Motor neuron (in vitro differentiated cells): ENCODE measurements around the gene MRPL34. TPM values are rescaled to one million over a fixed set of nuclear protein-coding genes. Genes with fewer than 3 reads are reported as not detected.

Experiments
- ATAC-seq, 8 experiments: fragments of 200-7000 bp; cut with Tn5 transposase; replicated peaks in 6 of 8; 2 replicates each; pipeline ENCODE4 v1.8.0; 2021; ENCODE audit warnings: mild to moderate bottlenecking in 8 of 8, moderate library complexity in 8 of 8
- H3K27ac ChIP-seq, 2 donors: fragments of 250-450 bp; sonication (Bioruptor Pico); 2 replicates each; pipeline ENCODE4 v1.9.0; 2021; ENCODE audit warnings: antibody characterized with exemption in 2 of 2, mild to moderate bottlenecking in 2 of 2, moderate library complexity in 1 of 2
- H3K4me1 ChIP-seq, 2 donors: fragments of 250-450 bp; sonication (Bioruptor Pico); replicated peaks in 1 of 2; 2 replicates each; pipeline ENCODE4 v1.6.1; 2021; ENCODE audit warnings: antibody characterized with exemption in 2 of 2, mild to moderate bottlenecking in 2 of 2, moderate library complexity in 1 of 2
- H3K4me3 ChIP-seq, 5 donors: fragments of 250-450 bp; sonication (Bioruptor Pico); 2 replicates each; pipeline ENCODE4 v1.9.0; 2021; ENCODE audit warnings: antibody characterized with exemption in 5 of 5, mild to moderate bottlenecking in 5 of 5, moderate library complexity in 4 of 5
- WGBS, 10 experiments: fragments of 450-650 bp; shearing (Covaris generic); methylation state at CpG; one replicate each; pipeline ENCODE4 v1.0.0; 2022; 5-methylcytosine and 5-hydroxymethylcytosine counted together
- in situ Hi-C, 9 experiments: fragments of 400-800 bp; cut with MboI; loops; one replicate each; pipeline ENCODE4 v1.15.0; 2021; ENCODE audit warnings: low sequenced_read_pairs in 9 of 9, low pct_unique_long_range_greater_than_20kb in 2 of 9; ENCODE audit not compliant: unreplicated experiment in 9 of 9
- total RNA-seq, 8 experiments: library from RNA; unstranded; fragments of 300-600 nt; gene quantifications; 2 replicates each; pipeline versions ENCODE4 v1.2.3 to v1.2.4, GENCODE V29; 2022

The MRPL34 gene
- total RNA-seq, 8 experiments from 2014 or later: 31.8 to 72.9 (median 50.1) TPM

DNA sequence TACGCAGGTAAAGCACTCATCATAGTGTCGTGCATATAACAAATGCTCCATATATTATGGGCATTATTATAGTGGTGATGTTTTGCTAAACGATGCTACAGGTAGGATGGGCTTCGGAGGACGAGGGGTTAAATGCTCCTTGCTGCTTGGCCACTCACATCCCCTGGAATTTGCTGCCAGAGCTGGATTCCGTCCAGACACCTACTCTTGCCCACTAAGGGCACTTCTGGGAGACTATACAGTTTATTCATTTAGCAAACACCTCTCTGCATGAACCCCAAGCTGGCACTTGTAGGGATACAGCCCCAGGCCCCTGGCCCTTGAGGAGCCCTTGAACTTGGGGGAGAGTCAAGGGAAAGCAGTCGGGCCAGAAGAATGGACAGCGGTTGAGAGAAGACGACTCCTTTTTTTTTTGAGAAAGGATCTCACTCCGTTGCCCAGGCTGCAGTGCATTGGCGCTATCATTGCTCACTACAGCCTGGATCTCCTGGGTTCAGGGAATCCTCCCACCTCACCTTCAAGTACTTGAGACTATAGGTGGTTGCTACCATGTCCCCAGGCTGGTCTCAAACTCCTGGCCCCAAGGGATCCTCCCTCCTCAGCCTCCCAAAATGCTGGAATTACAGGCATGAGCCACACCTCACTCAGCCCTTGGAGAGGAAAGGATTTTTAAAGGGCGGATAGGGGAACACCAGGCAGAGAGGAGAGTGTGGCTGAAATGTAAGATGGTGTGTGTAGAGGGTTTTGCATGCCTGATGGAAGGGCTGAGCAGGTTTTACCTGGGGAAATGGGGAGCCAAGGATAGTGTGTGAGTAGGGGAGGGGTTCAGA is 1.1 kb upstream of the MRPL34 start:
- ATAC-seq: no peak

DNA sequence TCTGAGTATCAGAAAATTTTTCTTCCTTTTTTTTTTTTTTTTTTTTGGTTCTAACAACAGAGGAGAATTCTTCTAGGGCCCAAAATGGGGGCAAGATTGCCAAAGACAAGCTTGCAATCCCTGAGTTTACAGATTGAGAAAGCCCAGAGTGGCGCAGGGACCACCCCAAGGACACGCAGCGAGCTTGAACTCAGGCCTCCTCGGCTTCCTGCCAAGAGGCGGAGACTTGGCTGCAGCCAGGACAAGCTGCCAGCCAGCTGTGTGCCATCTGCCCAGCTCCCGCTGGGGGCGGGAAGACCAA is 506 bp upstream of the MRPL34 start:
- WGBS, 10 experiments: 0 to 70% (median 12%) methylated on average over 1 to 6 of the region's 7 CpGs; no CpG with 5 or more reads in 6 of the 10 experiments
- ATAC-seq: no peak
- H3K4me3 ChIP-seq: peak overlapping the region in 2 of 5 donors; percentile 2
- peaks cover 4 to 5% of the 10 kb centered on the region in 2 donors for H3K4me1 ChIP-seq
- in situ Hi-C loops: no loop called here
- H3K27ac ChIP-seq: peak overlapping the region in 1 of 2 donors; percentile 42

More for the DNA sequence above, 1.1 kb upstream of the MRPL34 start:
- 0 to 100% (median 77%) methylated on average over 1 to 7 of the region's 12 CpGs; no CpG with 5 or more reads in 1 of the 10 experiments for WGBS, 10 experiments
- H3K4me3 ChIP-seq: no peak overlapping the region
- in situ Hi-C loops: no loop called here
- H3K27ac ChIP-seq: no peak overlapping the region
- H3K4me1 ChIP-seq: peaks cover 3% of the 10 kb centered on the region in 2 donors

DNA sequence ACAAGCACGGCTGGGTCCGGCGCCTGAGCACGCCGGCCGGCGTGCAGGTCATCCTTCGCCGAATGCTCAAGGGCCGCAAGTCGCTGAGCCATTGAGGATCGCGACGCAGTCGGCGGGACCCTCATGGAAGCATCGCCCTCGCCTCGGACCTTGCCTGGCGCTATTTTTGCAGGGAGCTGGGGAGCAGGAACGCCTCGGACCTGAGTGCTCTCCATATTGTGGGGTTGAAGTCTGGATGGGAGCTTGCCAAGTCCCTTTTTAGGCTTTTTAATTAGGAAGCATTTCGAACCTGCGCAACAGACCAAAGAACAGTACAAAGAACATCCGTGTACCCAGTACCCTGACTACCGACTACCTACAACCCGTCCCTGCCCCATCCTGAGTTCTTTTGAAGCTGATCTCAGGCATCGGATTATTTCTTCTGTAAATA is 628 bp downstream of the MRPL34 start:
- no peak for ATAC-seq
- in situ Hi-C loops: no loop called here
- peak overlapping the region; percentile 73 to 77 for H3K27ac ChIP-seq
- peak overlapping the region; percentile 55 to 82 (median 74) for H3K4me3 ChIP-seq
- H3K4me1 ChIP-seq: peaks cover 8 to 11% of the 10 kb centered on the region in 2 donors
- 4 to 33% (median 18%) methylated on average over 1 to 9 of the region's 28 CpGs; no CpG with 5 or more reads in 3 of the 10 experiments for WGBS, 10 experiments

DNA sequence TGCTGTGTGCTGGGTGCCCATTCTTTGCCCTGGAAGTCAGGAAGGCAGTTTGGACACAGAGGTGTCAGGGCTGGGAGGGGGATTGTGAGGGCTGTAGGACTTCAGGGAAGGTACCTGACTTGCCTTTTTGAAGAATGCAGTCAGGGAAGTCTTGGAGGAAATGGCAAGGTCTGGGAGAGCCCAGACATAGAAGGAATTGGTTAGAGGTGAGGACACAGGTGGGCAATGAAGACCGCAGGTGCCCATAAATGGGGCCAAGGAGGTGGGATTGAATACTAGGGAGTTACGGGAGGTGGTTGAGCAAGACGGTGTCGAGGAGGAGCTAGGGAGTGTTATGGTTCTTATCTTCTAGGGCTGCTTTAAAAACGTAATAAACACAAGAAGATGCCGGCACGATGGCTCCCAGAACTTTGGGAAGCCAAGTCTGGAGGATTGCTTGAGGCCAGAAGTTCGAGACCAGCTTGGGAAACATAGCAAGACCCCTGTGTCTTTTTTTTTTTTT is 2.3 kb downstream of the MRPL34 start:
- Histone ChIP-seq H3K27ac (no peak overlapping the region), H3K4me3 (no peak overlapping the region), H3K4me1 (peaks cover 8 to 11% of the 10 kb centered on the region in 2 donors)
- ATAC-seq: no peak
- in situ Hi-C loops: no loop called here
- WGBS, 10 experiments: 67 to 95% (median 86%) methylated on average over 1 to 8 of the region's 8 CpGs; no CpG with 5 or more reads in 2 of the 10 experiments

DNA sequence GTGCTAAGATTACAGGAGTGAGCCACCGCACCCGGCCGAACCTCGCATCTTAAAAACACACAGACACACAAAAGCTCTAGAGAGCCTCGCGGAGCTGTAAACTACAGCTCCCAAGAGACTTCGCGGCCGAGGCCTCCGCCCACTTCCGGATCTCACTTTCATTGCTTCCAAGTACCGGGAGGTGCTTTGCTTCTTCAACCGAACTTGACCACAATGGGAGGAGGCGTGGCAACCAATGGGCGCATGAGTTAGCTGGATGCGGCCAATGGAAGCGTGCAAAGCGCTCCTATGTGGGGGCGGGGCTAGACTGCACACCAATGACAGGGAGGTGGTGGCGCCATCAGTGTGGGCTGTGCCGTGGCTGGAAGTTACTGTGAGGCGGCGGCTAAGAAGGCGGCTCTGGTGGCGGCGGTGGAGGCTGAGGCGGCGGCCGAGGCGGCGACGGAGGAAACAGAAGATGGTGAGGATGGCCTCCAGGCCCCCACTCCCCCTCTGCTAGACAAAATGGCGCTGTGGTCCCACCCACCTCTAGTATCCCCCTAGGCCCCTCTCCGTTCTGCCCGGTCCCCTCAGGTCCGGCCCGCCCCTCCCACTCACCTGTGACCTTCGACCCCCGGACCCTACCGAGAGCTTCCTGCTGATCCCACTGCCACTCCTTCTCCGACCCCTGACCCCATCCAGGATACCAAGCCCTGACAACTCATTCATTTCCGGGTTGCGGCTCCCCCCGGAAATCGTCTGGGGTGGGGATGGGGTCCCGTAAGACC is 3.7 kb downstream of the MRPL34 start, which contains the start of gene DDA1:
DDA1 (plus strand) TSS at position 366 of the 767 bp plus-strand sequence; CDS start at position 458, 92 bp downstream.
- Histone ChIP-seq H3K27ac (peak within 1 kb of the TSS; percentile 64 to 82), H3K4me3 (peak within 1 kb of the TSS; percentile 65 to 92 (median 85)), H3K4me1 (peaks cover 5 to 8% of the 10 kb centered on the region in 2 donors)
- in situ Hi-C loops: no loop called here
- ATAC-seq: peak; percentile 73 to 85 (median 81)
- WGBS, 10 experiments: 0 to 10% (median 0%) methylated on average over 5 to 10 of the region's 46 CpGs; no CpG with 5 or more reads in 6 of the 10 experiments

DNA sequence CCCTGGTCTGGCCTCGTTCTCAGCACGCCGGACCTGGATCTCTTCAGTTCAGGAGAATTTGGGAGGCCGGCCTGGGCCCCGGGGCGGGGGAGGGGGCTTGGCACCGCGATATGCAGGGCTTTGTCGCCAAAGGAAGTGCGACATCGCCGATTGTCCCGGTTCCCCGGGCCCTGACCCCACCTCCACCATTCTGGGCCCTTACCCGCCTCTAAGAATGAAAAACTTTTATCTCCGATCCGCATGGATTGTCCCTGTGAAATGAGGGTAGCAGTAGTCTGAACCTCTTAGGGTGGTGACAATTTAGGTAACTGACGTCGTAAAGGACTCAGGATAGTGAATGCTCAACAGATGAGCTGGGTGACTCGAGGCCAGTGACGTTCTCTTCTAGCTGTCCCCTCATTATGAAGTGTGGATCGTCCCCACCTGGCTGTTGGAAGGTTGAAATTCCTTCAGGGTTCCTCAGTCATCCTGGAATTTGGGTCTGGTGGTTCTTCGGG is 4.3 kb downstream of the MRPL34 start:
- Histone ChIP-seq H3K4me1 (peaks cover 5 to 8% of the 10 kb centered on the region in 2 donors), H3K27ac (peak overlapping the region; percentile 64 to 82), H3K4me3 (peak overlapping the region; percentile 65 to 92 (median 85))
- peak in 1 of 8 experiments; percentile 1 for ATAC-seq
- 0 to 19% (median 0%) methylated on average over 2 to 6 of the region's 23 CpGs; no CpG with 5 or more reads in 3 of the 10 experiments for WGBS, 10 experiments
- in situ Hi-C loops: no loop called here

DNA sequence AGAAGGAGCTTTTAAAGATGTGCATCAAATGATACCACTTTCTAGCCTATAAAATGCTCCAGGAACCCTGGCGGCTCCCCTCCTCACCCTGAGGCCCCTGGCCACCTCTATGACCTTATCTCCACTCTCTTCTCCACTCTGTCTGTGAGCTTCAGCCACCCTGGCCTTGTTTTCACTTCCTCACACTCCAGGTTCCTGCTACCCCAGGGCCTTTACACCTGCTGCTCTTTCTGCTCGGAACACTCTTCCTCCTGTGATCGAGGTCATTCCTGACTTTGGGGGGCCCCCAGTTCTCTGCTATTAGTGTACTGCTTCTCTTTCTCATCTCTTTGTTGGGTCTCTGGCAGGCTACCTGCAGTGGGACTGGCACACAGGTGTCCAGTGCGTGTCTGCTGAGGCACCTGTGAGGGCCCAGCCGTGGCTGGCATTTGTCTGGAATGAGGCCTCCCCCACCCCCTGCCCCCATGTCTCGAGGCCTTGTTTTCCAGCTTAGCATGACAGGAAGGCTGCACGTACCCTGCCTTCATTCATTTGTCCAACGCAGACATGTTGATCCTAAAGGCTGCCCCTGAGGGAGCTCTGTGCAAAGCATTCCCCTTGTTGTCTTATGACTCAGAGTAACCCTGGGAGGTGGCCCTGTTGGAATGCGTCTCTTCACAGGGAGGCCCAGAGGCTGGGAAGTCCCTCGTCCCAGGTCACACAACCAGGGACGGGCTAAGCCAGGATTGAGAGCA is 6.0 kb downstream of the MRPL34 start:
- Histone ChIP-seq H3K4me3 (no peak overlapping the region), H3K4me1 (peaks cover 5 to 8% of the 10 kb centered on the region in 2 donors), H3K27ac (no peak overlapping the region)
- in situ Hi-C loops: no loop called here
- WGBS, 10 experiments: 50 to 100% (median 89%) methylated on average over 1 to 8 of the region's 11 CpGs; no CpG with 5 or more reads in 4 of the 10 experiments
- peak in 2 of 8 experiments; percentile 39 to 40 for ATAC-seq

DNA sequence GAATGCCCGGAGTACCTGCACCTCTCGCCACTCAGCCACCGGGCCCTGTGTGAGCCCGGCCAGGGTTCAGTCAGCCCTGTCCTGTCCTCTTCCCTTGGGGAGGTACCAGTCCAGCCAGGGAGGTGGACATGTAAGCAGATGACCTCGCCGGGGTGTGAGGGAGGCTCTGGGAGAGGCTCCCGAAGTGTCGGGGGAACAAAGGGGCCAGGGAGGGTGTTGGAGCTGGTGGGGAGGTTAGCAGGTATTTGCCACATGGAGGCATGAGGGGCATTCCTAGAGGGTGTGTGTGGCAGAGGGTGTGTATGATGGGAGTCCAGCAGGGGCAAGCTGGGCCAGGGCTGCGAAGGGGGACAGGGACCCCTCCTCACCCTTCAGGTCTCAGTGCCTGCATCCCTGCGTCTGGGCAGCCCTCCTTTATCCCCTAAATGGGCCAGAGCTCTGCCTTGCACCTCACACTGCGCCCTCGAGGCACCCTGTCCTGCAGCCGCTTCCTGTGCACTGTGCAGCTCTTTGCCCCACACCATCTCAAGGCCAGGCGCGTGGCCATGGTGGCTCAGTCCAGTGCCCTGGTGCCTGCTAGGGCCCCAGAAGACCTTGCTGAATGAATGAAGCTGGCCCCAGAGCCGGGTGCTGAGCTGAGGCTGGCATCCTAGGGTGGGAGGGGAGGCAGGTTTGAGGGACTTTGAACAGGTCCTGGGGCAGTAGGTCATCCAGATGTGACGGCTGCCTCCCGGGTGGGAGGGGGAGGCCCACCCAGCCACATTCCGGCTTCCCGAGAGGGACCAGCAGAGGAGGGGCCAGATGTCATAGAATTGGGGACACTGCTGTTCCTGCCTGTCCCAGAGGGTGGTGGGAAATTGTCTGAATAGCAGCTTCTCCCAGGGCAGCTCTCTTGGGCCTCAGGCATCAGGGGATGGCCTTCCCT is 6.8 kb downstream of the MRPL34 start:
- Histone ChIP-seq H3K4me1 (peaks cover 5 to 8% of the 10 kb centered on the region in 2 donors), H3K27ac (no peak overlapping the region), H3K4me3 (no peak overlapping the region)
- in situ Hi-C loops: no loop called here
- 40 to 100% (median 84%) methylated on average over 1 to 8 of the region's 20 CpGs; no CpG with 5 or more reads in 6 of the 10 experiments for WGBS, 10 experiments
- ATAC-seq: peak in 2 of 8 experiments; percentile 4 to 6

DNA sequence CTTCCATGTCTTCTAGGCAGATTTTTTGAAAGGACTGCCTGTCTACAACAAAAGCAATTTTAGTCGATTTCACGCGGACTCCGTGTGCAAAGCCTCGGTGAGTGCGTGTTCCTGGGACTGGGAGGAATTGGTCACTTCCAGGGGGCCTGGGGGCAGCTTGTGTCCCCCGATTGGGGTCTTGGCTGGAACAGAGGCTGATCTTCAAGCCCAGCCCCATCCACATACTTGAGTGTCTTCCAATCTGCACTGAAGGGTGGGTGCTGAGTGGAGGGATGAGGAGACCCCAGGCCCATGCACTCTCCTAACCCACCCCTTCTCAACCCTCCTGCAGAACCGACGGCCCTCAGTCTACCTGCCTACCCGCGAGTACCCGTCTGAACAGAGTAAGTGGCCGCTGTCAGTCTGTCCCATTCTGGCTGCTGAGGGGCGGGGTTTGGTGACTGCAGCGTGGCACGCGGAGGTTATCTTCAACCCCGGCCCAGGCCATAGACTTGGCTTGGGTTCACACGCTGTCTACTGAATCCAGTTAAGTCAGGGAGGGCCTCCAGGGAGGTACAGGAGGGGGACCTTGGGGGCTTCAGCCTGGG is 8.4 kb downstream of the MRPL34 start:
- WGBS, 10 experiments: 95 to 100% (median 97%) methylated on average over 2 to 6 of the region's 19 CpGs; no CpG with 5 or more reads in 7 of the 10 experiments
- ATAC-seq: no peak
- in situ Hi-C loops: no loop called here
- H3K4me1 ChIP-seq: peaks cover 5 to 8% of the 10 kb centered on the region in 2 donors
- no peak overlapping the region for H3K27ac ChIP-seq
- no peak overlapping the region for H3K4me3 ChIP-seq

DNA sequence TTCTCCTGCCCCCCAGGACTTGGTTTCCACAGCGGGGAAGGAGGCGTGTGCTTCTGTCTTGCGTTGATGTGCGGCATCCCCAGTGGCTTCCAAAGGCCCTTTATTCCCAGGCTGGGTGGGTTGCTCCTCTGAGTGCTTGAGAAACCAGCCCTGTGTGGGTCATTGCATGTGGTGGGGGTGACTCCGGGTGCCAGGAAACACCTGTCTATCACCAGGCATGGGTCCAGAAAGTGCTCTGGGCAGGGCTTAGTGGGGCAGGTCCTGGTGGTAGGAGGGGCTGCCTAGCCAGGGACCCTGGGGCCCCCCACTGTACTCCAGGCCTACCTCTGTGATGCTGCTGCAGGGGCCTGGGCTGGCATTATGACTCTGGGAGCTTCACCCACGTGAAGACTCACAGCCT is 13.3 kb downstream of the MRPL34 start:
- Histone ChIP-seq H3K4me1 (no peaks in the 10 kb centered on the region), H3K4me3 (no peak overlapping the region), H3K27ac (no peak overlapping the region)
- 70 to 83% methylated on average over 2 to 3 of the region's 6 CpGs; no CpG with 5 or more reads in 8 of the 10 experiments for WGBS, 10 experiments
- in situ Hi-C loops: no loop called here
- no peak for ATAC-seq

DNA sequence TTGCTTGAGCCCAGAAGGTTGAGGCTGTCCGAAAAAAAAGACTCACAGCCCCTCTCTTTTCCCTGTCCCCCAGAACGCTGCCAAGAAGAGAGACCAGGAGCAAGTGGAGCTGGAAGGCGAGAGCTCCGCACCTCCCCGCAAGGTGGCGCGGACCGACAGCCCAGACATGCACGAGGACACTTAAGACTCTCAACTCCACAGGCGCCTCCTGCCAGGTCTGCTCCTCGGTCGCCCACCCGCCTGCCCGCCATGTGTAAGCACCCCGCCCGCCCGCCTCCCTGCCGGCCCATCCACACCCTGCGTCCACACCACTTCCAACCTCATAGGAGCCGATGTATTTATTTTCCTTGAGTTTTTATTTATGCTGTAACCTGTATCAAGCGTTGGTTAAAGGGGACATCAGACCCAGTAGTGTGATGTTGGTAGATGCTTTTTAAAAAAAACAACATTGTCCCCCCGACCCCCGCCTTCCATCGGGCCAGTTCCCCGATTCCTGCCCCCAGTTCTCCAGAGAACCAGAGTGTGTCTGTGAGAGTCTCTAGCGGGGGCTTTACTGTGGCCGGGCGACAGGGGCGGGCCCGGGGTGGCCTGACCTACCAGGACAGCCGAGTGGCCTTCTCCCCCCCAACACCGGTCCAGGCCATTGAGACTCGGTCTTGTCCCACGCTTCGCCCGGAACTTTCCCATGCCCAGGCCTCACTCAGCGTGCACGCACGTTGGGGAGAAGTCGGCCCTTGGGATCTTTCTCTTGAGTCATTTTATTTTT is 14.0 kb downstream of the MRPL34 start:
- Histone ChIP-seq H3K27ac (no peak overlapping the region), H3K4me3 (no peak overlapping the region), H3K4me1 (no peaks in the 10 kb centered on the region)
- WGBS, 10 experiments: 85 to 96% methylated on average over 5 of the region's 40 CpGs; no CpG with 5 or more reads in 8 of the 10 experiments
- ATAC-seq: no peak
- in situ Hi-C loops: no loop called here
